GM18508 (cell line): Measurements from ENCODE around the gene ALG12.

ENCODE experiments used
- ATAC-seq: cut with Tn5 transposase; IDR thresholded peaks from one replicate; pipeline ENCODE4 v1.9.1; 2021; ENCODE audit warnings: moderate number of reproducible peaks; ENCODE audit not compliant: insufficient read depth, unreplicated experiment

The ALG12 gene

DNA sequence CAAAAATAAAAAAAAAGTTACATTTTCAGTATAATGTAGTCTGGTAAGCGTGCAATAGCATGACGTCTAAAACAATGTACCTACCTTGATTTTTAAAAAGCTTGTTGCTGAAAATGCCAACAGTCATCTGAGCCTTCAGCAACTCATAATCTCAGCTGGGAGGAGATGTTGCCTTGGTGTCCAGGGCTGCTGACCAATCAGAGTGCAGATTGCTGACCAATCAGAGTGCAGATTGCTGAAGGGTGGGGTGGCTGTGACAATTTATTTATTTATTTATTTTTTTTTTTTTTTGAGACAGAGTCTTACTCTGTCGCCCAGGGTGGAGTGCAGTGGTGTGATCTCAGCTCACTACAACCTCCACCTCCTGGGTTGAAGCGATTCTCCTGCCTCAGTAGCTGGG is 46.8 kb downstream of the ALG12 start:
- no peak for ATAC-seq

DNA sequence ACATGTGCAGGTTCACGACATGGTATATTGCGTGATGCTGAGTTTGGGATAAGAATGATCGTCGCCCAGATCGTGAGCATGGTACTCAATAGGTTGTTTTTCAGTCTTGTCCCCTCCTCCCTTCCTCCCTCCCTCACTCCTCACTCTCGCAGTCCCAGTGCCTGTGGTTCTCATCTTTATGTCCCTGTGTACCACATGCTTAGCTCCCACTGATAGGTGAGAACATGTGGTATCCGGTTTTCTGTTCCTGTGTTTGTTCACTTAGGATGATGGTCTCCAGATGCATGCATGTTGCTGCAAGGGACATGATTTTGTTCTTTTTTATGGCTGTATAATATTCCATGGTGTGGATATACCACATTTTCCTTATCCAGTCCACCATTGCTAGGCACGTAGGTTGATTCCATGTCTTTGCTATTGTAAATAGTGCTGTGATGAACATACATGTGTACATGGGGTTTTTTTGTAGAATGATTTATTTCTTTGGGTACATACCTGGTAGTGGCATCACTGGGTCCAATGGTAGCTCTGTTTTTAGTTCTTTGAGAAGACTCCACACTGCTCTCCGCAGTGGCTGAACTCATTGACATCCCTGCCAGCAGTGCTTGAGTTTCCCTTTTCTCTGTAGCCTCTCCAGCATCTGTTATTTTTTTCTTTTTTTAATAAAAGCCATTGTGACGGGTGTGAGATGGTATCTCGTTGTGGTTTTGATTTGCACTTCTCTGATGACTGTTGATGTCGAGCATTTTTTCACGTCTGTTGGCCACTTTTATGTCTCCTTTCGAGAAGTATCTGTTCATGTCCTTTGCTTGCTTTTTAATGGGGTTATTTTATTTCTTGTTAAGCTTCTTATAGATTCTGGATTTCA is 48.2 kb downstream of the ALG12 start:
- ATAC-seq = no peak

DNA sequence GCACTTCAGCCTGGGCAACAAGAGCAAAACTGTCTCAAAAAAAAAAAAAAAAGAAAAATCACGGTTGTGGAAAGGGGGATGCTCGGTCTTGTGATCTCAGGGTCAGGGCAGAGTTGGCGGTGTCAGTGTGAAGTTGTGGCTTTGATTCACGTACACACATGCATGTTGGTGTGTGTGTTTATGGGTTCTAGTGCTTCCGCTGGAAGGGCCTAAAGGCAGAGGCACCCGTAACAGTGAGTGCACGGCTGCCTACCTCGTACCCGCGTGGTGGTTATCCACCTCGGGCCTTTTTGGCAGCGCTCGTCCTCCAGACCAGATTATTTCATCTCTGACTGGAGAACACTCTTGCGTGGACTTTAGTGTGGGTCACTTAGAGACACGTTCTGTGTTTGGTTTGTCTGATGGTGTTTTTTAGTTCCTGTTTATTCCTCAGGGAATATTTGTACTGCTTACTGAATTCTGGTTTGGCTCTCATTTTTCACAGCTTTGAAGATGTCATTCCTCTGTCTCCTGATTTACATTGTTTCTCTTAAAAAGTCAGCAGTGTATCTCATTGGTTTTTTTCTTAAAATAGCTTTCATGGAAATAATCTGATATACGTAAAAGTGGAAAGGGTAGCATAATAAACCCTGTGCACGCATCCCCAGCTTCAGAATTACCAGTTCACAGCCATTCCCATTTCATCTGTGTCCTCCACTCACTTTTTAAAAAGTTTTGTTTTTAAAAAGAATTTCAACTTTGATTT is 49.0 kb downstream of the ALG12 start:
- ATAC-seq = no peak

DNA sequence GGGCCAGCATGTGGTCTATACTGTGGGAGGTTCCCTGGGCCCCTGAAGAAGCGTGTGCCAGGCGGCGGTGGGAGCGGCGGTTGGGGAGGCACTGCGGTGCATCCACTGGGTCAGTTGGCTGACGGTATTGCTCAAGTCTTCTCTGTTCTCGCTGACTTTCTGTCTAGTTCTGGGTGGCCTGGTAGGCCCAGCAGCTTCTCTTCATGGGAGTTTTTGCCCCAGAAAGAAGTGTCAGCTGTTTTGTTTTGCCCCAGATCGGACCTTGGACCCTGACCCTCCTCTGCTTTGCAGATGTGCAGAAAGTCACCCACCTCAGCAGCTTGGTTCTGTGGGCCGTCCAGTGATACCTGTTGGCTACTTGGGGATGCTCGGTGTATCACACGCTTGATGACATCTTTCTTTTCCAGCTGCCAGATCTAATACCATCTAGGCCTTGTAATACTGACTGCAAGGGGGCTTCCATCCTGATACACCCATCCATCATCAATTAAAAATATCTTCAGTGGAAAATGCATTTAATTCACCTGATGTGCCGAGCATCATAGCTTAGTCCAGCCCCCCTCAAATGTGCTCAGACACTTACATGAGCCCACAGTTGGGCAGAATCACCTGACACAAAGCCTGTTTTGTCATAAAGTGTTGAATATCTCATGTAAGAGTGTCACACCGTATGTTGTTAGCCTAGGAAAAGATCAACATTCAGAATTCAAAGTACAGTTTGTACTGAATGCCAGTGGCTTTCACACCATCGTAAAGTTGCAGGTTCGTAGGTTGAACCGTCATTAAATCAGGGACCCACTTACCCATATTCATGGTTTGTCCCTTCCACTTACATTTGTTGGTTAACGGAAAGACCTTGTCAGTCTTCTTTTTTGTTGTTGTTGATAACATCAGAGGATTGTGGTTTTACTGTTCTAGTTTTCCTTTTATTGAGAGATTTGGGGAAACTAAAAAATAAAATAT is 50.7 kb downstream of the ALG12 start:
- no peak for ATAC-seq

DNA sequence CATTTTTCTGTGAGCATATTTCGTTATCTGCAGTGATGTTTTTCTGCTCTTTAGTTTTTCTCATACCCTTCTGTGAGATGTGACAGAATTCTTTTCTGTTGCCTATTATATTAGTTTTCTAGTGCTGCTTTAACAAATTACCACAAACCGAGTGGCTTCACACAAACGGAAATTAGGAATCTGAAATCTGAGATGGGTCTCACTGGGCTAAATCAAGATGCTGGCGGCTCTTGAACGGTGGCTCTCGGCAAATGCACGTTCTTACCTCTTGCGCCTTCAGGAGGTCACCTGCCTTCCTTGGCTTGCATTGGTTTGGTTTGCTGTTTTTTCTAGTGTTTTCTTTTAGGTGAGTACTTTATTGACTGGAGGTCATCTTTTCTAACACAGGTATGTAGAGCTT is 51.6 kb downstream of the ALG12 start:
- no peak for ATAC-seq

DNA sequence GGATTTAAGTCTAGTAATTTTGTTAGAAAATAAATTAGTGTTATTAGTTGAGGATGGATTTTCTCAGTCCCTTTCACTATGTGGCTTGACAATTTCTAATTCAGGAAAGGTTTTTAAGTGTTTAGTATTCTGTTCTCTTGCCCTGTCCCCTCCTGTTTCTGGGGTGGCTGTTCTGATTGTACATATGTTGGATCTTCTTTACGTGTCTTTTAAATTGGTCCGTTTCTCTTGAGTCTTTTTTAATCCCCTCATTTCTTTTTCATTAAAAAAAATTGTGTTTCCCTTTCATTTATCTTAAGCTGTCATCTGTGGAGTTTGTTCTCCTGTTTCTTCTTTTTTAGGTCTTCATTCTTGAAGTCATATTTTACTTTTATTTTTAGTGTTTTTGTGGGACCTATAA is 52.1 kb downstream of the ALG12 start:
- ATAC-seq = no peak

DNA sequence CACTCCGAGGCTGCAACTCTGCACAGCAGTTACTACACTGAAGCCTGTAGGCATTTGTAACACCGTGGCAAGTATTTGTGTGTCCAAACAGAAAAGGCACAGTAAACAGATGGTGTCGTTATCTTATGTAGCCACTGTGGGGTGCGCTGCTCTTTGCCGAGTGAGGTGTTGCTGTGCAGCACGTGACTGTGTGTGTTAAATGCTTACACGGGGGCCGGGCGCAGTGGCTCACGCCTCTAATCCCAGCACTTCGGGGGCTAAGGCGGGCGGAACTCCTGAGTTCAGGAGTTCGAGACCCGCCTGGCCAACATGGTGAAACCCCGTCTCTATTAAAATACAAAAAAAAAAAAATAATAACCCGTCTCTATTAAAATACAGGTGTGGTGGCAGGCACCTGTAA is 53.1 kb downstream of the ALG12 start:
- no peak for ATAC-seq

DNA sequence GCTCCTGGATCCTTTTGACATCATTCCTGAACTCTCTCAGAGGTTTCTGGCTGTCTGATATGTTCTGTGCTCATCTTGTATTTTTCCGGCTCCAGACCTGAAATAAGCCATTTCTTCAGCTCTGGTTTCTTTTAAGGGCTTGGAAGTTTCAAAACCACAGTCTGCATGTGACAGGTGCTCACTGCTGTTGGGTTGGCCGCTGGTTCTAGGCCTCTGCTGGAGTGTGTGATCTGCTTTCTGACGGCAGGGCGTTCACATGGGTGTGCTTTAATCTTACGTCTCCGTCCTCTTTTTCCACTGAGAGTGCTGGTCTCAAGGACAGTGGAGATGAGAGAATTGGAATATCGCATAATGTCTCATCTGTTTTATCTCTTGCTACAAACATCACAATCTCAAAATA is 54.3 kb downstream of the ALG12 start:
- ATAC-seq = no peak

DNA sequence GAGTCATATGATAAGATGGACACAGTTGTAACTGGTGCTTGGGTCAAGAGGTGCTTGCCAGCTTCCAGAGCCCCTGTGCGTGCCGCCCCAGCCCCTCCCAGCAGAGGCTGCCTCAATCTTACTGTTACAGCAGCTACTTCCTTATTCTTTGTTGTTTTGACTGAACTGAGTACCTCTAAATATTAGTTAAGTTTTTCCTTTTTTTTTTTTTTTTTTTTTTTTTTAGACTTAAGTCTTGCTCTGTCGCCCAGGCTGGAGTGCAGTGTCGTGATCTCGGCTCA is 55.8 kb downstream of the ALG12 start:
- ATAC-seq = no peak

DNA sequence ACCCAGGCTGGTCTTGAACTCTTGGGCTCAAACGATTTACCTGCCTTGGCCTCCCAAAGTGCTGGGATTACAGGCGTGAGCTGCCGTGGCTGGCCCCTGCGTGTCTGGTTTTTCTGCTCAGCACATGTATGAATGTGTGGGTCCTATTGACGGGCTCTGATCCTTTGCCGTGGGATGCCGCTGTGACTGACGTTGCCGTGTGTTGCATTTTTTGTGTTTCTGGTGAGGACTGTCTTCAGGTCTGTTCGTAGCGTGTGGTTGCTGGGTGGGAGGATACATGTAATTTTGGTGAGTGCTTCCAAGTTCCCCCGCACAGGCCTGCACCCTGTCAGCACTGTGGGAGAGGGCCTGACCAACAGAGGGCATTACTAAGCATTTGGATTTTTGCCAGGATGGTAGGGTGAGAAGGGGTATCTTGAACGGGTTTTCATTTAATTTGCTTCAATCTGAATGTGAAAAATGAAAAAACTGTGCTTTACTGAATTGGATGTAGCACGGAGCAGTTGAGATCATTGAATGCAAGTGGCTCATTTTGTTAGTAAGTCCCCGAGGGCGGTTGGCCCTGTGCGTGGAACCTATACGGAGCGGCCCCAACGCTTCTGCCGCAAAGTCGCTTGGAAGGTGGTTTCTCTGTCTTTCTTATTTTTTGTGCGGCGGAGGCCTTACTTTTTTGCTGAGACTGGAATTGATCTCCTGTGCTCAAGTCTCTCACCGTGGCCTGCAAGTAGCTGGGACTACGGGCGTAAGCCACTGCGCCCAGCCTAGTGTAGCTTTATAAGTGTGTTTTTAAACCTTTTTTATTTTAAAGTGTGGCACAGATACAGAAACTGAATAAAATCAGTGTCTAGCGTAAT is 56.4 kb downstream of the ALG12 start:
- ATAC-seq = no peak

DNA sequence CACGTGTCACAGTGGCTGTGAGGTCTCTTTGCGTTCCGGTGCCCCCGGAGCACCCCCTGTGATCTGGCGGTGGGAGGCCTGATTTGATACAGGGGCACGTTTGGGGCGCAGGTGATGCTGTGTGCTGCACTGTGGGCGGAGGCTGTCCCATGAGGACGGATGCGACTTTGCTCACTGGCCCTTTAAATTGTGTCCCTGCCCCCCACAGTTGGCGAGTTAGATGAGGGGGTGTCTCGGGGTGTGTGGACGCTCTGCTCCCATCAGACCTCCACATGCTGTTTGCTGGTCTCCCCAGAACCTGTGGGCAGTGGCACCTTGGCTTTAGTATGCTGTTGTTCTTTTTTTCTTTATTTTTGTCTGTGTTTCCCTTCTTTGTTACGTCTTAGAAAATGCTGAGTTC is 59.4 kb downstream of the ALG12 start:
- ATAC-seq = no peak

DNA sequence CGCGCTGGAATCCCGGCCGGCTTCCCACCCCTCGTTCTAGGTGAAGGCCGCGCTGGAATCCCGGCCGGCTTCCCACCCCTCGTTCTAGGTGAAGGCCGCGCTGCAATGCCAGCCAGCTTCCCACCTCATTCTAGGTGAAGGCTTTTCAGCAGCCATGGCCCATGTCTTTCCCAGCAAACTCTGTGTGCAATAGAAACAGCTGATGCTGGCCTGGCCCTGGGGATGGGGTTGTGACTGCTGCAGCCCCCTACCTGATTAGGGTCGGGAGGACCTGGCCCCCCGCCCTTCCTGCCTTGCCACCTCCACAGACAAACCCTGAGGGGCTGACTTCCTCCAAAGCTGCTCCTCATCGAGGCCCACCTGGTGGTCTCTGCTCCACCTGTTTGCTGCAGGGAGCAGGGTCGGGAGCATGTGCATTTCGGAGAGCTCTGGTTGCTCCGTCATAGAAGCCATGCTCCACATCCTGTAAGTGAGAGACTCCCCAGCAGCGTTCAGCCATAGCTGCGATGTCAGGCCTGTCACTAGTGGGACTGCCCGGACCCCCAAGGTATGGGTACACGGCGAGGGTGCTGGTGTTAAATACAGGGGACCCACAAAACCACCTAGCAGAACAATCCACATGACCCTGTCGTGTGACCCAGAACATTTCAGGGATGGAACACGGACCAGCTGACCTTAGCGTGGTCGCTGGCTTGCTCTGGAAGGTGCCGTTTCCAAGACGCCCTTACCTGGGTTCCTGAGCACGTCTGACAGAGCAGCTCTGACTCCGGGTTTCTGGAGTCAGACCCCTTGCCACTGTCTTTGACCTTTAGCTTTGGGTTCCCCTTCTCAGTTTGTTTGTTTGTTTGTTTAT is 61.2 kb downstream of the ALG12 start:
- no peak for ATAC-seq

DNA sequence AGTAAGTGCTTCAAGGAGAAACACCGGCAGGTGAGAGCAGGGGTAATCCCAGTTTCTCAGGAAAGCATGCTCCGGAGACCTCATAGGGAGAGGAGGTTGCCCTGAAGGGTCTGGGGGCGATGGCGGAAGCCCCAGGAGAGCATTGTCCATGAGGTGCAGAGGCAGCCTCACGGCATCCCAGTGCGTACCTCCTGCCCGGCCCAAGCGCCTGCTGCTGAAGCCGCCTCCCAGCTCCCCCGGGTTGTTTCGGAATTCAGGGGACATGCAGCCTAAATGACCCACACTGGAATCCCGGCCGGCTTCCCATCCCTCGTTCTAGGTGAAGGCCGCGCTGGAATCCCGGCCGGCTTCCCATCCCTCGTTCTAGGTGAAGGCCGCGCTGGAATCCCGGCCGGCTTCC is 61.9 kb downstream of the ALG12 start:
- no peak for ATAC-seq

DNA sequence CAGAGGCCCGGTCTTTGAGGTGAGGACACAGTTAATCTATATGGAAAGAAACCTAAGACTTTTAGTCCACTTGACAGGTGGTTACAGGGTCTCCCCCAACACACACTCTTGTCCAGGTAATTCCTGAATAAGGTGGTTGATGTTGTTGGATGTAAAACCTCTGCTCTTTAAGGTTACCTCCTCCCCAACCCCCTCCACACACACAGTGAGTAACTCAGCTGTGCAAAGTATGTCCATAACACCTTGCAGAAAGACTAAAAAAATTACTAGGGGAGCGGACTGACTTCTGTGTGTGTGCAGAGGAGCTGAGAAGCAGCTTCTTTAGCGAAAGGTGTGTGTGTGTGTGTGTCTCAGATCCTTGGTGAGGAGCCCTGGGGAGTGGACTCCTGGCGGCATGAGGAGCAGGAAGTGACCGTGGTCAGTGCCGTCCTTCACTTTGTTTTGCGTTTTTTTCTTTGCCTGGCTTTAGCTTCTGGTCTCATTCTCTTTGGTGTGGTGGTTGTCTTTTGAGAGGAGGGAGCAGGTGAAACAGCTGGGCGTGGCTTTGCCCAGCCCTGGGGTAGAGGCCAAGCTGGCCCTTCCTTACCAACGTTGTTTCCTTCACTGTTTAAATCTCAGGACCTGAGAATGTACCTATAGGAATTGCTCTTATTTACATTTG is 62.9 kb downstream of the ALG12 start:
- ATAC-seq = no peak

DNA sequence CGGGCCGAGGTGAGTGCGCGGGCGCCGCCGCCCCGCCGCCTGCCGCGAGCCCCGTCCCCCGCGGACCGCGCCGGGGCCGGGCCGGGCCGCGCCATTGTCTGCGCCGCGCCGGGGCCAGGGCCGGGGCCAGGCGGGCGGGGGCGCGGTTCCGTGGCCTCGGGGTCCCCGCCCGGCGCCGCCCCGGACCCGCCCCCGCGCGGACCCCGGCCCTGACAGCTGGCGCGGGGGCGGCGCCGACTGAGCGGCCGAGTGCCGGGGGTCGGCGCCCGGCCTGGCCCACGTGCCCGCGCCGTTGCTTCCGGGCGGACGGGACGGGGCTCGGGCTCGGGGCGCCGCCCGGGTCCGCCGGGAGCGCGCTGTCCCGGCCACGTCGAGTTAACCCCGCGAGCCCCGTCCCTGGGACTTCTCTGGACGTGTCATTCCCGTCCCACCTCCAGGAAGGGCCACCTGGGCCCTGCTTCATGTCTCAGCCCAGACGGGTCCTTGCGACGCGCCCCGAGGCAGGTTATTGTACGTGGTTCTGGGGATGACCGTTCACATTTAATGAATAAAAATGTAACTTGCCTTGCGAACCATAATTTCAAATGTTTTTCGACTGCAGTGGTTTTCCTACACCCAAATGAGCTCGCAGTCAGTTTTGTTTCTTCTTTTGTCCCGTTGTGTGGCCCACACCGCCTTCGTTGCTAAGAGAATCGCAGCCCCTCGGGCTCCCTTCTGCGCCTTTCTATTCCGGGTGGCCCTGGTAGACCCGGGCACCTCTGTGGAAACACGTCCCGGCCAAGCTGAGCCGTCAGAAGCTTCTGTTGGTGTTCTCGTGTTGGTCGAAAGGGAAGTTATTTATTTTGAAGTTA is 64.0 kb downstream of the ALG12 start:
- ATAC-seq = peak; percentile 4

DNA sequence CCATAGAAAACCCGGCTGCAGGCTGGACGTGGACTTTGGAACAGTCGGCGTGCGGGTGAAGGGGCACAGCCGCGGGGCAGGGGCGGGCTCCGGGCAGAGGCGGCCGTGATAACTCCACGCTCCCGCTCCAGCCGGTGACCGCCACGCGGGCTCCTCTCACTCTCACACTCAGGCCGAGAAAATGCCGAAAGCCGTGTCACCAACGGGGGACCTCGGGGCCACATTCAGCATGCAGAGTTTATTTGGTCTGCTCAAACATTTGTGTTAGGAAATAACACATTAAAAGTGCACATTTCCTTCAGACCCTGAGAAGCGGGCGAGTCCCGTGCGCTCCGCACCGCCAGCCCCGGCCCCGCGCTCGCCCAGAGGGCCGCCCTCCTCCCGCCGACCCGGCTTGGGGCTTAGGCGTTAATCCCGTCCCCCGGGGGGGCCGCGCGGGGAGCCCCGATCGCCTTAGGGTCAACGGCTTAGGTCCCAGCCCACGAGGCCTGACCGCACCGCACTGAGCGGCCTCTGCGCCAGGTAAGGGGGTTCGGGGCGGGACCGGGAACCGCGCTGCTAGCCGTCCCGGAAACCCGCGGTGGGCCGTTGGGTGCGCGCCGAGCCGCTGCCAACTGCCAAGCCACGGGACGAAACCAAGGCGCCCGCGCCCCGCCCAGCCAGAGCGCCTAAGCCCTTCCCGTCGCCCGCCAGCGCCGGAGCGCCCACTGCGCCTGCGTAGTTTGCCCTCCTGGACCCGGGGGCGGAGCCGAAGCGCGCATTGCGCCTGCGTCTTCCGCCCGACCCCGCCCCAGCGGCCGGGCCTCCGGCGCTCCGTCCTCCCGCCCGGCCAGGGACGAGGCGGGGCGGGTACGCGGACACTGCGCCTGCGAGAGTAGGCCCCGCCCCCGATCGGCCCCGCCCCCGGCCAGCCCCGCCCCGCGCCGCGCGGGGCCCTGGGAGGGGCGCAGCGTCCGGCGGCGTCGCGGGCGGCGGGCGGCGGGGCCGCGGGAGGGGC is 65.0 kb downstream of the ALG12 start, which contains the start of gene ZBED4:
TSS of gene ZBED4 (plus strand) at position 947 of the 997 bp plus-strand sequence. CDS start 29,819 bp downstream, outside the sequence.
- ATAC-seq = peak; percentile 47
